H9 (cell line): Measurements from ENCODE around the gene GGA3. TPM values are rescaled to one million over a fixed set of nuclear protein-coding genes. Genes with fewer than 3 reads are reported as not detected.

Source experiments
- DNase-seq: peaks from one replicate; pipeline ENCODE4 v3.0.0-alpha.2; 2017
- H2AFZ ChIP-seq: one replicate; pipeline ENCODE4 v1.6.1; 2013; ENCODE audit warnings: mild to moderate bottlenecking, low read length, control low read depth, moderate library complexity
- H2AK5ac ChIP-seq: 2 replicates; pipeline ENCODE4 v1.6.1; 2013; ENCODE audit warnings: low read length, control low read depth, mixed read lengths; ENCODE audit not compliant: insufficient read length
- H2BK120ac ChIP-seq: one replicate; pipeline ENCODE4 v1.6.1; 2013; ENCODE audit warnings: low read depth, mild to moderate bottlenecking, low read length, control low read depth, inconsistent platforms; ENCODE audit not compliant: poor library complexity, severe bottlenecking
- H2BK12ac ChIP-seq: 2 replicates; pipeline ENCODE4 v1.6.1; 2013; ENCODE audit warnings: low read length, control low read depth, mixed read lengths, low read depth; ENCODE audit not compliant: insufficient read length
- H2BK15ac ChIP-seq: 2 replicates; pipeline ENCODE4 v1.6.1; 2013; ENCODE audit warnings: low read depth, low read length, control low read depth
- H2BK20ac ChIP-seq: one replicate; pipeline ENCODE4 v1.6.1; 2013; ENCODE audit warnings: low read depth, mild to moderate bottlenecking, low read length, control low read depth, inconsistent platforms; ENCODE audit not compliant: poor library complexity, severe bottlenecking
- H2BK5ac ChIP-seq: 2 replicates; pipeline ENCODE4 v1.6.1; 2013; ENCODE audit warnings: low read length, control low read depth, mixed read lengths; ENCODE audit not compliant: insufficient read length
- H3K14ac ChIP-seq: 2 replicates; pipeline ENCODE4 v1.6.1; 2013; ENCODE audit warnings: low read length, control low read depth; ENCODE audit not compliant: insufficient read depth
- H3K18ac ChIP-seq: 2 replicates; pipeline ENCODE4 v1.6.1; 2013; ENCODE audit warnings: low read depth, mild to moderate bottlenecking, mixed read lengths, low read length, control low read depth; ENCODE audit not compliant: insufficient read length
- H3K23ac ChIP-seq: 2 replicates; pipeline ENCODE4 v1.6.1; 2013; ENCODE audit warnings: low read length, control low read depth, mixed read lengths, low read depth; ENCODE audit not compliant: insufficient read length
- H3K23me2 ChIP-seq: 2 replicates; pipeline ENCODE4 v1.6.1; 2013; ENCODE audit warnings: low read depth, mild to moderate bottlenecking, mixed read lengths, low read length, control low read depth; ENCODE audit not compliant: insufficient read length, poor library complexity, severe bottlenecking
- H3K27ac ChIP-seq: 2 replicates; pipeline ENCODE4 v1.5.1; 2013; ENCODE audit warnings: low read length, control low read depth, mixed read lengths, low read depth; ENCODE audit not compliant: insufficient read length
- H3K27me3 ChIP-seq: 2 replicates; pipeline ENCODE4 v1.6.1; 2013; ENCODE audit warnings: low read length, control low read depth, inconsistent platforms; ENCODE audit not compliant: insufficient read depth
- H3K4ac ChIP-seq: 2 replicates; pipeline ENCODE4 v1.6.1; 2013; ENCODE audit warnings: low read depth, mild to moderate bottlenecking, control low read depth, inconsistent platforms, low read length, moderate library complexity
- H3K4me1 ChIP-seq: 2 replicates; pipeline ENCODE4 v1.6.1; 2013; ENCODE audit warnings: low read length, control low read depth, inconsistent platforms; ENCODE audit not compliant: insufficient read depth
- H3K4me2 ChIP-seq: 2 replicates; pipeline ENCODE4 v1.6.1; 2013; ENCODE audit warnings: low read length, control low read depth, mixed read lengths; ENCODE audit not compliant: insufficient read length, insufficient read depth
- H3K56ac ChIP-seq: 2 replicates; pipeline ENCODE4 v1.6.1; 2013; ENCODE audit warnings: low read depth, mild to moderate bottlenecking, mixed read lengths, low read length, control low read depth; ENCODE audit not compliant: insufficient read length
- H3K79me1 ChIP-seq: 2 replicates; pipeline ENCODE4 v1.6.1; 2013; ENCODE audit warnings: low read depth, mild to moderate bottlenecking, moderate library complexity, low read length, control low read depth, inconsistent platforms; ENCODE audit not compliant: insufficient read depth, poor library complexity, severe bottlenecking
- H3K79me2 ChIP-seq: 2 replicates; pipeline ENCODE4 v1.6.1; 2013; ENCODE audit warnings: low read length, control low read depth, inconsistent platforms; ENCODE audit not compliant: insufficient read depth
- H3K9ac ChIP-seq: 2 replicates; pipeline ENCODE4 v1.6.1; 2013; ENCODE audit warnings: low read length, control low read depth, mixed read lengths; ENCODE audit not compliant: insufficient read length; ENCODE audit errors: extremely low read depth
- H3K9me3 ChIP-seq: one replicate; pipeline ENCODE4 v1.6.1; 2013; ENCODE audit warnings: low read depth, low read length, inconsistent platforms; ENCODE audit not compliant: control insufficient read depth
- H3T11ph ChIP-seq: one replicate; pipeline ENCODE4 v1.6.1; 2013; ENCODE audit warnings: mild to moderate bottlenecking, low read length, control low read depth, inconsistent platforms
- H4K20me1 ChIP-seq: one replicate; pipeline ENCODE4 v1.6.1; 2013; ENCODE audit not compliant: control insufficient read depth, insufficient read length, insufficient read depth
- H4K5ac ChIP-seq: 2 replicates; pipeline ENCODE4 v1.6.1; 2013; ENCODE audit warnings: low read depth, mild to moderate bottlenecking, mixed read lengths, low read length, control low read depth; ENCODE audit not compliant: insufficient read length
- H4K8ac ChIP-seq: replicated peaks from 2 replicates; pipeline ENCODE4 v1.6.1; 2013; ENCODE audit warnings: low read length, control low read depth, mixed read lengths, low read depth; ENCODE audit not compliant: insufficient read length
- H4K91ac ChIP-seq: 2 replicates; pipeline ENCODE4 v1.6.1; 2013; ENCODE audit warnings: low read depth, mild to moderate bottlenecking, moderate library complexity, mixed read lengths, low read length, control low read depth; ENCODE audit not compliant: insufficient read length
- H3K27ac Mint-ChIP-seq, 3 experiments: 2 replicates in 2 of 3; 3 replicates in 1 of 3; pipeline ENCODE4 v1.8.0; 2020 to 2021; ENCODE audit warnings: mixed read lengths in 3 of 3, mild to moderate bottlenecking in 1 of 3, moderate library complexity in 1 of 3
- H3K27me3 Mint-ChIP-seq: 2 replicates; pipeline ENCODE4 v1.8.0; 2021; ENCODE audit warnings: low read depth, mild to moderate bottlenecking, moderate library complexity, mixed read lengths
- H3K36me3 Mint-ChIP-seq, 3 experiments: 2 replicates in 2 of 3; 3 replicates in 1 of 3; pipeline ENCODE4 v1.8.0; 2020 to 2021; ENCODE audit warnings: low read depth in 3 of 3, mixed read lengths in 3 of 3; ENCODE audit not compliant: insufficient read depth in 1 of 3
- H3K4me1 Mint-ChIP-seq, 2 experiments: 2 replicates each; pipeline ENCODE4 v1.8.0; 2020; ENCODE audit warnings: mixed read lengths in 2 of 2
- H3K4me3 Mint-ChIP-seq, 2 experiments: 2 replicates in 1 of 2; 3 replicates in 1 of 2; pipeline ENCODE4 v1.8.0; 2020 to 2021; ENCODE audit warnings: mild to moderate bottlenecking in 2 of 2, mixed read lengths in 2 of 2, moderate library complexity in 1 of 2
- H3K9me3 Mint-ChIP-seq, 2 experiments: 2 replicates in 1 of 2; 3 replicates in 1 of 2; pipeline ENCODE4 v1.8.0; 2020; ENCODE audit warnings: mild to moderate bottlenecking in 2 of 2, mixed read lengths in 2 of 2, moderate library complexity in 1 of 2
- CTCF ChIP-seq: fragments of 200-600 bp; sonication (generic); conservative IDR thresholded peaks from 3 replicates; pipeline ENCODE4 v1.8.0; 2021; ENCODE audit warnings: antibody characterized with exemption, mild to moderate bottlenecking
- WGBS: extraction: QIAGEN DNeasy Blood & Tissue Kit; methylation state at CpG from one replicate; pipeline ENCODE4 v1.1.7; 2013; ENCODE audit warnings: missing lambda C conversion rate, low lambda C conversion rate, mixed read lengths; ENCODE audit not compliant: insufficient read length; ENCODE audit errors: extremely low coverage; 5-methylcytosine and 5-hydroxymethylcytosine counted together
- total RNA-seq: library from RNA; stranded (reverse); gene quantifications from 2 replicates; pipeline ENCODE4 v1.2.1, GENCODE V29; 2021

Gene GGA3
- total RNA-seq, 1 experiment from 2014 or later = 50.3 TPM

DNA sequence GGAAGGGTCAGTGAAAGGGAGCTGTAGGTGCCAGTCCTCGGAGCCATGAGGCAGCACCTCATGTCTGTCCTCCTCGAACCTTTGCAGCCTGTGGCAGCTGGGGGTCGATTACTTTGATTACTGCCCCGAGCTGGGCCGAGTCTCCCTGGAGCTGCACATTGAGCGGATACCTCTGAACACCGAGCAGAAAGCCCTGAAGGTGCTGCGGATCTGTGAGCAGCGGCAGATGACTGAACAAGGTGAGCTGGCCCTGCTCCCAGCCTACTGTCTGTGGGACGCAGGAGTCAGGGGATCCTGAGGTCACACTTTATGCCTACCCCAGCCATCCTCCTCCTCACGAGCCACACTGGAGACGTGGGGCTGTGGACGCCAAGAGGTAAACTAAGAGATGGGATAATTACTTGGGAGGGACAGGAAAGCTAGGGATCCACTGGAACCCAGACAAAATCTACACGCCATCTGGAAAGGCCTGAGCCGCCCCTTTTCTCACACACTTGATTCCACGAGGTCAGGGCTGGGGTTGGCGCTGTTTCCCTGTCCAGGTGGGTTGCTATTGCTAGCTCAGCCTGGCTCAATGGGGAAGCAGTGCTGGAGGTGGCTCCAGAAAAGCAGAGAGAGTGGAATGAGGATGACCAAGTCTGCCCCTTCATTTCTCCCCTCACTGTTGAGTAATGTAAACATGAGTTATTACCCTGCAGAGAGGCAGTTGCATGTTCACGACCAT, 29.5 kb downstream of the GGA3 start:
- H2BK20ac ChIP-seq = no peak overlapping the region
- no peak overlapping the region for H2BK5ac ChIP-seq
- no peaks in the 10 kb centered on the region for H3K23me2 ChIP-seq
- no peaks in the 10 kb centered on the region for H3K4me1 Mint-ChIP-seq
- TF ChIP-seq CTCF = no peak
- H3K4me2 ChIP-seq = no peak overlapping the region
- no peak for DNase-seq
- H3K4ac ChIP-seq = no peak overlapping the region
- H3K9ac ChIP-seq = no peak overlapping the region
- H3K4me3 Mint-ChIP-seq = no peak overlapping the region
- H4K20me1 ChIP-seq = no peaks in the 10 kb centered on the region
- no peak overlapping the region for H3K23ac ChIP-seq
- no peaks in the 10 kb centered on the region for H3K4me1 ChIP-seq
- H2AK5ac ChIP-seq = no peak overlapping the region
- no peak overlapping the region for H2AFZ ChIP-seq
- H3K36me3 Mint-ChIP-seq = peaks cover 32 to 93% (median 81%) of the 10 kb centered on the region in 3 experiments
- WGBS = no CpG with 5 or more reads among the region's 18 CpGs
- no peaks in the 10 kb centered on the region for H3K9me3 Mint-ChIP-seq
- no peaks in the 10 kb centered on the region for H3K27me3 ChIP-seq
- H3K9me3 ChIP-seq = no peaks in the 10 kb centered on the region
- no peak overlapping the region for H3K18ac ChIP-seq
- no peak overlapping the region for H4K8ac ChIP-seq
- no peak overlapping the region for H3K14ac ChIP-seq
- H3T11ph ChIP-seq = no peak overlapping the region
- no peak overlapping the region for H3K56ac ChIP-seq
- no peaks in the 10 kb centered on the region for H3K27me3 Mint-ChIP-seq
- H4K91ac ChIP-seq = no peak overlapping the region
- H3K27ac ChIP-seq = no peak overlapping the region
- H2BK120ac ChIP-seq = no peak overlapping the region
- H3K79me2 ChIP-seq = no peaks in the 10 kb centered on the region
- H3K27ac Mint-ChIP-seq = no peak overlapping the region
- no peak overlapping the region for H4K5ac ChIP-seq
- no peak overlapping the region for H2BK12ac ChIP-seq
- H2BK15ac ChIP-seq = no peak overlapping the region
- no peaks in the 10 kb centered on the region for H3K79me1 ChIP-seq
